Natural killer cell treated with Interleukin-12 subunit alpha and Interleukin-12 subunit beta and Interleukin-15 and Interleukin-18, amount 100 ng/mL, for 72 hours (primary cell): ENCODE measurements around the gene NOL4L. TPM values are rescaled to one million over a fixed set of nuclear protein-coding genes. Genes with fewer than 3 reads are reported as not detected.

Experiments
- ATAC-seq, 2 donors: fragments of 150-1000 bp; cut with Tn5 transposase in 1 of 2; sonication (Bioruptor Pico), chemical (Tn5 transposase) in 1 of 2; 2 replicates each; pipeline ENCODE4 v1.10.0; 2021
- DNase-seq: peaks from one replicate; pipeline ENCODE4 v3.0.0; 2022; ENCODE audit warnings: low spot score
- H3K27ac Mint-ChIP-seq, 2 donors: 1 replicate in 1 of 2; 2 replicates in 1 of 2; pipeline ENCODE4 v1.8.0; 2022; ENCODE audit warnings: mixed read lengths in 2 of 2, mild to moderate bottlenecking in 1 of 2, moderate library complexity in 1 of 2
- H3K27me3 Mint-ChIP-seq, 2 donors: 1 replicate in 1 of 2; 2 replicates in 1 of 2; pipeline ENCODE4 v1.8.0; 2022; ENCODE audit warnings: mixed read lengths in 2 of 2
- H3K36me3 Mint-ChIP-seq: one replicate; pipeline ENCODE4 v1.8.0; 2022; ENCODE audit warnings: mixed read lengths
- H3K4me1 Mint-ChIP-seq, 2 donors: 1 replicate in 1 of 2; 2 replicates in 1 of 2; pipeline ENCODE4 v1.8.0; 2022; ENCODE audit warnings: low read depth in 2 of 2, mixed read lengths in 2 of 2, mild to moderate bottlenecking in 1 of 2
- H3K4me3 Mint-ChIP-seq: one replicate; pipeline ENCODE4 v1.8.0; 2022; ENCODE audit warnings: mixed read lengths
- H3K9me3 Mint-ChIP-seq: 2 replicates; pipeline ENCODE4 v1.8.0; 2022; ENCODE audit warnings: mixed read lengths
- total RNA-seq, 2 donors: library from RNA; stranded (reverse); gene quantifications; one replicate each; pipeline ENCODE4 v1.2.3, GENCODE V29; 2022

NOL4L gene
- total RNA-seq, 2 donors from 2014 or later = 20.0 to 20.1 TPM

- DNase-seq (no peak), ATAC-seq (no peak)
- no peaks in the 10 kb centered on the region for H3K9me3 Mint-ChIP-seq
- no peak overlapping the region for H3K27ac Mint-ChIP-seq
- H3K4me3 Mint-ChIP-seq = no peak overlapping the region
- peaks cover 0 to 4% of the 10 kb centered on the region in 2 donors for H3K27me3 Mint-ChIP-seq
- no peaks in the 10 kb centered on the region for H3K36me3 Mint-ChIP-seq
- H3K4me1 Mint-ChIP-seq = peaks cover 5 to 8% of the 10 kb centered on the region in 2 donors
Measured at GRCh38 chr20:32622585-32623468, 37.7 kb upstream of the NOL4L start.

GRCh38 chr20:32621891-32622584 lies 36.9 kb upstream of the NOL4L start:
- Mint-ChIP-seq H3K36me3 (no peaks in the 10 kb centered on the region), H3K4me3 (no peak overlapping the region), H3K4me1 (peaks cover 0 to 3% of the 10 kb centered on the region in 2 donors), H3K9me3 (no peaks in the 10 kb centered on the region), H3K27ac (peak overlapping the region in 1 of 2 donors; percentile 32), H3K27me3 (peaks cover 0 to 4% of the 10 kb centered on the region in 2 donors)
- no peak for ATAC-seq
- DNase-seq = no peak

- DNase-seq (no peak), ATAC-seq (no peak)
- Mint-ChIP-seq H3K4me3 (no peak overlapping the region), H3K4me1 (peaks cover under 1 to 3% of the 10 kb centered on the region in 2 donors), H3K9me3 (no peaks in the 10 kb centered on the region), H3K27ac (peak overlapping the region in 1 of 2 donors; percentile 32), H3K27me3 (peaks cover 0 to 4% of the 10 kb centered on the region in 2 donors), H3K36me3 (no peaks in the 10 kb centered on the region)
Measured at GRCh38 chr20:32621071-32621890, 36.1 kb upstream of the NOL4L start.

- Mint-ChIP-seq H3K27me3 (peaks cover 0 to 4% of the 10 kb centered on the region in 2 donors), H3K27ac (no peak overlapping the region), H3K4me1 (peaks cover 3 to 6% of the 10 kb centered on the region in 2 donors), H3K36me3 (no peaks in the 10 kb centered on the region), H3K9me3 (no peaks in the 10 kb centered on the region), H3K4me3 (no peak overlapping the region)
- DNase-seq (no peak), ATAC-seq (no peak)
Measured at GRCh38 chr20:32619586-32619985, 34.5 kb upstream of the NOL4L start.

GRCh38 chr20:32614772-32615171 lies 29.6 kb upstream of the NOL4L start:
- Mint-ChIP-seq H3K4me1 (peaks cover 2 to 14% of the 10 kb centered on the region in 2 donors), H3K27ac (no peak overlapping the region), H3K4me3 (no peak overlapping the region), H3K36me3 (no peaks in the 10 kb centered on the region), H3K9me3 (peaks cover 4% of the 10 kb centered on the region), H3K27me3 (peaks cover 7% of the 10 kb centered on the region in 2 donors)
- no peak for ATAC-seq
- no peak for DNase-seq

- Mint-ChIP-seq H3K36me3 (no peaks in the 10 kb centered on the region), H3K4me3 (no peak overlapping the region), H3K27me3 (peaks cover 4 to 7% of the 10 kb centered on the region in 2 donors), H3K9me3 (peaks cover 4% of the 10 kb centered on the region), H3K4me1 (peaks cover 2 to 14% of the 10 kb centered on the region in 2 donors), H3K27ac (peak overlapping the region in 1 of 2 donors; percentile 24)
- DNase-seq = no peak
- ATAC-seq = no peak
Measured at GRCh38 chr20:32614303-32614702, 29.2 kb upstream of the NOL4L start.

- ATAC-seq (no peak), DNase-seq (no peak)
- Mint-ChIP-seq H3K27ac (peak overlapping the region in 1 of 2 donors; percentile 24), H3K27me3 (peaks cover 3 to 7% of the 10 kb centered on the region in 2 donors), H3K9me3 (peaks cover 4% of the 10 kb centered on the region), H3K4me1 (peaks cover 5 to 14% of the 10 kb centered on the region in 2 donors), H3K4me3 (no peak overlapping the region), H3K36me3 (no peaks in the 10 kb centered on the region)
Measured at GRCh38 chr20:32613192-32614053, 28.3 kb upstream of the NOL4L start.

- H3K36me3 Mint-ChIP-seq = no peaks in the 10 kb centered on the region
- no peak for DNase-seq
- H3K4me3 Mint-ChIP-seq = no peak overlapping the region
- peak overlapping the region in 1 of 2 donors; percentile 24 for H3K27ac Mint-ChIP-seq
- H3K27me3 Mint-ChIP-seq = peaks cover 3 to 7% of the 10 kb centered on the region in 2 donors
- no peak for ATAC-seq
- H3K4me1 Mint-ChIP-seq = peaks cover 5 to 14% of the 10 kb centered on the region in 2 donors
- peaks cover 4% of the 10 kb centered on the region for H3K9me3 Mint-ChIP-seq
Measured at GRCh38 chr20:32612351-32613191, 27.4 kb upstream of the NOL4L start.

GRCh38 chr20:32611868-32612267 lies 26.7 kb upstream of the NOL4L start:
- ATAC-seq (no peak), DNase-seq (no peak)
- Mint-ChIP-seq H3K36me3 (no peaks in the 10 kb centered on the region), H3K9me3 (peaks cover 4% of the 10 kb centered on the region), H3K27me3 (peaks cover 3 to 7% of the 10 kb centered on the region in 2 donors), H3K4me3 (no peak overlapping the region), H3K27ac (no peak overlapping the region), H3K4me1 (peaks cover 5 to 14% of the 10 kb centered on the region in 2 donors)

- DNase-seq (no peak), ATAC-seq (no peak)
- no peak overlapping the region for H3K4me3 Mint-ChIP-seq
- H3K4me1 Mint-ChIP-seq = peaks cover 5 to 14% of the 10 kb centered on the region in 2 donors
- H3K9me3 Mint-ChIP-seq = peaks cover 4% of the 10 kb centered on the region
- H3K27ac Mint-ChIP-seq = no peak overlapping the region
- no peaks in the 10 kb centered on the region for H3K36me3 Mint-ChIP-seq
- peaks cover 3 to 7% of the 10 kb centered on the region in 2 donors for H3K27me3 Mint-ChIP-seq
Measured at GRCh38 chr20:32611286-32611685, 26.2 kb upstream of the NOL4L start.

GRCh38 chr20:32610472-32611218 lies 25.5 kb upstream of the NOL4L start:
- H3K4me1 Mint-ChIP-seq = peaks cover 5 to 8% of the 10 kb centered on the region in 2 donors
- H3K9me3 Mint-ChIP-seq = peaks cover 4% of the 10 kb centered on the region
- H3K27me3 Mint-ChIP-seq = peaks cover 3 to 7% of the 10 kb centered on the region in 2 donors

More at GRCh38 chr20:32610472-32611218, 25.5 kb upstream of the NOL4L start:
- ATAC-seq (no peak), DNase-seq (no peak)
- Mint-ChIP-seq H3K4me3 (no peak overlapping the region), H3K36me3 (no peaks in the 10 kb centered on the region), H3K27ac (no peak overlapping the region)
